ENCODE measurements around the gene ARHGAP8. TPM values are rescaled to one million over a fixed set of nuclear protein-coding genes. Genes with fewer than 3 reads are reported as not detected.

The ARHGAP8 gene
- total RNA-seq, 1 donor, result not detected

DNA sequence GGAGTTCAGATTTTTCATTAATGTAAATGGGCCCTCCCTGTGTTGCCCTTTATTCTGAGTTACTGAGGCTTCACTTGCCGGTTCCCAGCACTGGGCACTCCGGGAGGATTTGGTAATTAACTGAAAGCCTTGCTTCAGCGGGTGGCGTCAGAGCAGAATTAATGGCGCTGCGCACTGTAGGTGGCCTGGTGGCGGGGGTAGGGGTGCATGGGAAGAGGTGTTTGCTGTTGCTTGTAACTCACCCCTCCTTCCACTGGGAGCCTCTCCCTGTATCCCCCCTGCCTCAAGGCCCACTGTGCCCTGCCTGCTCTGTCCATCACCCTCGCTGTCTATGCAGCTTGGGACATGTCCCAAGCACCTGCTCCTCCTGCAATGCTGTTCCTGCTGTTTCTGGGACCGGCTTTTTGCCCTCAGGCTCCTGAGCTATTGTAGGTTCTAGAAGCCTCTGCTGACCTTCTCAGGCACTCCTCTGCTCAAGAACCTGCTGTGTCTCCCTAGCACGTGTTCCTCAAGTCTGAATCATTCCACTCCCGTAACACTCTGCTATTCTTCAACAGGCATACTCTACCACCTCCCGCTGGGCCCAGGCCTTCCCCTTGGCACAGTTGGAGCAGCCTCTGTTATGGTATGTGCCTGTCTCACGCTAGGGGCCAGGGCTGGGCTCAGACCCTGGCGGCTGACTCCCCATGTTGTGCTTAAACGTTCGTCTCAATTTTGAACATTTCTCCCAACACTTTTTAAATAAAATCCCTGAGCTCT, 24.4 kb downstream of the ARHGAP8 start:
- H3K4me3 ChIP-seq (ENCODE audit: low read depth, low read length), result no peak overlapping the region
- TF ChIP-seq, protein P1, sequence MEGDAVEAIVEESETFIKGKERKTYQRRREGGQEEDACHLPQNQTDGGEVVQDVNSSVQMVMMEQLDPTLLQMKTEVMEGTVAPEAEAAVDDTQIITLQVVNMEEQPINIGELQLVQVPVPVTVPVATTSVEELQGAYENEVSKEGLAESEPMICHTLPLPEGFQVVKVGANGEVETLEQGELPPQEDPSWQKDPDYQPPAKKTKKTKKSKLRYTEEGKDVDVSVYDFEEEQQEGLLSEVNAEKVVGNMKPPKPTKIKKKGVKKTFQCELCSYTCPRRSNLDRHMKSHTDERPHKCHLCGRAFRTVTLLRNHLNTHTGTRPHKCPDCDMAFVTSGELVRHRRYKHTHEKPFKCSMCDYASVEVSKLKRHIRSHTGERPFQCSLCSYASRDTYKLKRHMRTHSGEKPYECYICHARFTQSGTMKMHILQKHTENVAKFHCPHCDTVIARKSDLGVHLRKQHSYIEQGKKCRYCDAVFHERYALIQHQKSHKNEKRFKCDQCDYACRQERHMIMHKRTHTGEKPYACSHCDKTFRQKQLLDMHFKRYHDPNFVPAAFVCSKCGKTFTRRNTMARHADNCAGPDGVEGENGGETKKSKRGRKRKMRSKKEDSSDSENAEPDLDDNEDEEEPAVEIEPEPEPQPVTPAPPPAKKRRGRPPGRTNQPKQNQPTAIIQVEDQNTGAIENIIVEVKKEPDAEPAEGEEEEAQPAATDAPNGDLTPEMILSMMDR (IDR thresholded peaks at IDR 0.05; ENCODE audit: insufficient read depth, low read length), result no peak
- no peak for DNase-seq (ENCODE audit: low read depth)

- DNase-seq (ENCODE audit: low read depth), result no peak
- no peak overlapping the region for H3K4me3 ChIP-seq (ENCODE audit: low read depth, low read length)
- TF ChIP-seq, protein P1 (IDR thresholded peaks at IDR 0.05; ENCODE audit: insufficient read depth, low read length), result no peak
Measured at GRCh38 chr22:44777364-44777755, 25.0 kb downstream of the ARHGAP8 start.

DNA sequence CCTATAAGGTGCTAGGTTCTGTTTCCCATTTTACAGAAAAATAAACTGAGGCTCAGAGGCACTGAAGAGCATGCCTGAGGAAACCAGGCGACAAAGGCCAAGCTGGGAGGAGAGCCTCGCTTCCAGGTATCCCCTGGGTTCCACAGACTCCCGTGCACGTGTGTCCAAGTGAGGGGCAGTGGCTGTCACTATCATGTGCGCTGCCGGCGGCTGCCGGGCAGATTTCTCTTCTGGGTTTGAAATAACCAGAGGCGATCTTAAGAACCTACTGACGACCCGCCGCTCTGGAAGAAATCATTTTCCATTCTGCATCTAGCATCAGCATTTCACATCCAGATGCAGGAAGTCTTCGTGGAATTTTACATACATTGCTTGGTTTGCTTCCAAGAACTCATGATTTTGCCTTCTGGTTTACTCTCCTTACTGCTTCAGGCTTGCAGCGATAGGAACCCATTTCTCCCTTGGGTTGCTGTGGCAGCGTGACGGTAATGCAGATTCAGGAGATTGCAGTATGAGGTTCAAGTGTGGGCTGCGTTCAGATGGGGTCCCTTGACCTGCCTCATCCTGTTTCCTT, 28.6 kb downstream of the ARHGAP8 start:
- TF ChIP-seq, protein P1 (IDR thresholded peaks at IDR 0.05; ENCODE audit: insufficient read depth, low read length), result no peak
- H3K4me3 ChIP-seq (ENCODE audit: low read depth, low read length), result no peak overlapping the region
- no peak for DNase-seq (ENCODE audit: low read depth)

DNA sequence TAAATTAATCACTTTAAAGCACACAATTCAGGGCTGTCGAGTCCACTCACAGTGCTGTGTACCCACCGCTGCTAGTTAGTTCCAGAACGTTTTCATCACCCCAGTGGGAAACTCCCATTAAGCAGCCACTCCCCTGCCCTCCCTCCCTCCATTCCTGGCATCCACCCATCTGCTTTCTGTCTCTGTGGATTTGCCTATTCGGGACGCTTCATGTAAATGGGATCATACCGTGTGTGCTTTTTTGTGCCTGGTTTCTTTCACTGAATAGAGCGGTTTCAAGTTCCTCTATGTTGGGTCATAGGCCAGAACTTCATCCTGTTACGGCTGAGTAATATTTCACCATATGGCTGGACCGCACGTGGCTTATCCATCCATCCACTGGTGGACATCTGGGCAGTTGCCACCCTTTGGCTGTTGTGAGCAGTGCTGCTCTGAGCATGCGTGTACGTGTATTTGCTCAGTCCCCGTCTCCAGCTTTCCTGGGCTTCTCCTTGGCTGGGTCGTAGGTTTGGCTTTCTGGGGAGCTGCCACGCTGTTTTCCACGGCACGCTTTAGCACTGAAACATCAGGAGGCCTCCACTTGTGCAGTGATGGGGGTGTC, 30.1 kb downstream of the ARHGAP8 start:
- no peak overlapping the region for H3K4me3 ChIP-seq (ENCODE audit: low read depth, low read length)
- DNase-seq (ENCODE audit: low read depth), result peak; percentile 56

GRCh38 chr22:44783091-44783490, 30.7 kb downstream of the ARHGAP8 start:
- TF ChIP-seq, protein P1 (IDR thresholded peaks at IDR 0.05; ENCODE audit: insufficient read depth, low read length), result no peak
- no peak for DNase-seq (ENCODE audit: low read depth)
- no peak overlapping the region for H3K4me3 ChIP-seq (ENCODE audit: low read depth, low read length)

More for the DNA sequence above, 30.1 kb downstream of the ARHGAP8 start:
- TF ChIP-seq, protein P1 (IDR thresholded peaks at IDR 0.05; ENCODE audit: insufficient read depth, low read length), result no peak

GRCh38 chr22:44783581-44783980, 31.2 kb downstream of the ARHGAP8 start:
- no peak overlapping the region for H3K4me3 ChIP-seq (ENCODE audit: low read depth, low read length)
- no peak for DNase-seq (ENCODE audit: low read depth)
- TF ChIP-seq, protein P1 (IDR thresholded peaks at IDR 0.05; ENCODE audit: insufficient read depth, low read length), result no peak

Data from fibroblast of the aortic adventitia (primary cell).